ENCODE data around the gene NUDT4.

- TF ChIP-seq CTCF (IDR thresholded peaks at IDR 0.05) (no peak), POLR2A (IDR thresholded peaks at IDR 0.05) (no peak)
Measured at GRCh38 chr12:93422050-93422449, 44.3 kb downstream of the NUDT4 start.

All from tibial nerve (tissue), 3 donors.